ENCODE measurements around the gene TLR1.

The TLR1 gene

DNA sequence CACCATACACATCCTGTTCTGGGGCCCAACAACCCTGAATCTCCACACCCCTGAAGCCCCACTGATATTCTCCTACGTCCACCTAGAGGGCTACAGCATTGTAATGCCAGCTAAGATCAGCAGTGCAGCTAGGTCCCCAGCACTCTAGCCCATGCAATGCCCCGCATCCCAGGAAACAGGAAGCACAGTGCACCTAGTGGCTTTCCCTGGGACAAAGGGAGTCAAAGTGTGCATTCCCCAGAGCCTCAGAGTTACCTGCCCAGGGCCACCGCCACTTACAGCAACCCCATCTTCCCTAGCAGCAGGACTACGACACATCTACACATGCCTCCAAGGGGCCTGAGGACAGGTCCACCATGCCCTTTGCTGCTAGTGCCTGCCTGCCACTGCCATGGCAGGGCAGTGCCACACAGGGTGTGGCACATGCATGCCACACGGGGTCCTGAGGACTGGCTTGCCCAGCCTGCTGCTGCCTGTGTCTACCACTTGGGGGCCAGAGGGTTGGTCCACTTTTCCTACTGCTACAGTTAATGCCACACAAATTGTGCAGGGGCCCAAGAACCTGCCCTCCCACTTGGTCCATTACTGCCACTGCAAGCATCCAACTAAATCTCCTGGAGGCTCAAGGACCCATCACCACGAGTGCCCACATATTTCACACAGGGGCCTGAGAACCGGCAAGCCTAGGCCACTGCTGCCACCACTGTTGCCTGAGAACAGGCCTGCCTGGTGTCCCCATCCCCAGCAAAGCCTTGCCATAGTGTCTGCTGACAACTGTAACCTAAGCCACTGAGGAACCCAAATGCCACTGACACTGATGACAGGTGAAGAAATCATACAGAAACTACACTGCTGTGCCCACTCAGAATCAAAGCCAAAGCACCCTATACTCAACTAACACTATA, 28.3 kb upstream of the TLR1 start:
- H3K4me3 ChIP-seq (ENCODE audit: low read depth, low read length), result no peak overlapping the region
- DNase-seq (ENCODE audit: low read depth), result no peak
- no peak for TF ChIP-seq POLR2A (IDR thresholded peaks at IDR 0.05; ENCODE audit: extremely low read depth, insufficient read length)
- TF ChIP-seq, protein P1, sequence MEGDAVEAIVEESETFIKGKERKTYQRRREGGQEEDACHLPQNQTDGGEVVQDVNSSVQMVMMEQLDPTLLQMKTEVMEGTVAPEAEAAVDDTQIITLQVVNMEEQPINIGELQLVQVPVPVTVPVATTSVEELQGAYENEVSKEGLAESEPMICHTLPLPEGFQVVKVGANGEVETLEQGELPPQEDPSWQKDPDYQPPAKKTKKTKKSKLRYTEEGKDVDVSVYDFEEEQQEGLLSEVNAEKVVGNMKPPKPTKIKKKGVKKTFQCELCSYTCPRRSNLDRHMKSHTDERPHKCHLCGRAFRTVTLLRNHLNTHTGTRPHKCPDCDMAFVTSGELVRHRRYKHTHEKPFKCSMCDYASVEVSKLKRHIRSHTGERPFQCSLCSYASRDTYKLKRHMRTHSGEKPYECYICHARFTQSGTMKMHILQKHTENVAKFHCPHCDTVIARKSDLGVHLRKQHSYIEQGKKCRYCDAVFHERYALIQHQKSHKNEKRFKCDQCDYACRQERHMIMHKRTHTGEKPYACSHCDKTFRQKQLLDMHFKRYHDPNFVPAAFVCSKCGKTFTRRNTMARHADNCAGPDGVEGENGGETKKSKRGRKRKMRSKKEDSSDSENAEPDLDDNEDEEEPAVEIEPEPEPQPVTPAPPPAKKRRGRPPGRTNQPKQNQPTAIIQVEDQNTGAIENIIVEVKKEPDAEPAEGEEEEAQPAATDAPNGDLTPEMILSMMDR (IDR thresholded peaks at IDR 0.05; ENCODE audit: low read depth, low read length), result peak; percentile 11

DNA sequence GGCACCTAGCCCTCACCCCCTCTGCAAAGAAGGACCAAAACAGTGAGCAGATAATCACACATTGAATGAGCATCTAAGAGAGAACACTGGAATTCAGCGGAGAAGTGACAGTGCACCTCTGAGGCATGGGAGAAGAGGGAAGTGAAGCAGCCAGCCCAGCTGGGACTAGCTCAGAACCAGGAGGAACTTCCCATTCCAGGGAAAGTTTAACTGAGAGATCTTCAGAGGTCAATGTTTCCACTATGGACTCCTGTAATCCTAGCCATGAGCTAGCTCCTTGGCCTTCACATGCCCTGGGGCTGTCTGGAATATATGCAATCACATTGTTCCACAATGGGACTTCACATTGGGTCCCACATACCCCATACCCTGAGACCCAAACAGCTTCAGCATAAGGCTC, 27.6 kb upstream of the TLR1 start:
- H3K4me3 ChIP-seq (ENCODE audit: low read depth, low read length), result no peak overlapping the region
- DNase-seq (ENCODE audit: low read depth), result no peak
- no peak for TF ChIP-seq MYC (IDR thresholded peaks at IDR 0.05; ENCODE audit: low read depth, low read length)
- TF ChIP-seq, protein P2, sequence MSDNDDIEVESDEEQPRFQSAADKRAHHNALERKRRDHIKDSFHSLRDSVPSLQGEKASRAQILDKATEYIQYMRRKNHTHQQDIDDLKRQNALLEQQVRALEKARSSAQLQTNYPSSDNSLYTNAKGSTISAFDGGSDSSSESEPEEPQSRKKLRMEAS (IDR thresholded peaks at IDR 0.05; ENCODE audit: low read depth, low read length), result no peak
- TF ChIP-seq POLR2A (IDR thresholded peaks at IDR 0.05; ENCODE audit: extremely low read depth, insufficient read length), result no peak
- TF ChIP-seq, protein P1 (IDR thresholded peaks at IDR 0.05; ENCODE audit: low read depth, low read length), result no peak

DNA sequence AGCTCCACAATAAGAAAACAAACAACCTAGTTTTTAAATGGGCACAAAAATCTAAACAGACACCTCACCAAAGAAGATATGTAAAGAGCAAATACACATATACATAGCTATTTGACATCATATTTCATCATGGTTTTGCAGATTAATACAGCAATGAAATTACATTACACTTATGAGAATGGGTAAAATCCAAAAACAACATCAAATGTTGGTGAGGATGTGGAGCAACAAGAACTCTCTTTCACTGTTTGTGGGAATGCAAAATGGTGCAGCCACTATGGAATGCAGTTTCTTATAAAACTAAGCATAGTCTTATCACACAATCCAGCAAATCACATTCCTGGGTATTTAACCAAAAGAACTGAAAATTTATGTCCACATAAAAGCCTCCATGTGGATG, 27.1 kb upstream of the TLR1 start:
- no peak for DNase-seq (ENCODE audit: low read depth)
- no peak overlapping the region for H3K4me3 ChIP-seq (ENCODE audit: low read depth, low read length)
- TF ChIP-seq, protein P2 (IDR thresholded peaks at IDR 0.05; ENCODE audit: low read depth, low read length), result no peak
- TF ChIP-seq POLR2A (IDR thresholded peaks at IDR 0.05; ENCODE audit: extremely low read depth, insufficient read length) (no peak), MYC (IDR thresholded peaks at IDR 0.05; ENCODE audit: low read depth, low read length) (no peak)
- TF ChIP-seq, protein P1 (IDR thresholded peaks at IDR 0.05; ENCODE audit: low read depth, low read length), result no peak

DNA sequence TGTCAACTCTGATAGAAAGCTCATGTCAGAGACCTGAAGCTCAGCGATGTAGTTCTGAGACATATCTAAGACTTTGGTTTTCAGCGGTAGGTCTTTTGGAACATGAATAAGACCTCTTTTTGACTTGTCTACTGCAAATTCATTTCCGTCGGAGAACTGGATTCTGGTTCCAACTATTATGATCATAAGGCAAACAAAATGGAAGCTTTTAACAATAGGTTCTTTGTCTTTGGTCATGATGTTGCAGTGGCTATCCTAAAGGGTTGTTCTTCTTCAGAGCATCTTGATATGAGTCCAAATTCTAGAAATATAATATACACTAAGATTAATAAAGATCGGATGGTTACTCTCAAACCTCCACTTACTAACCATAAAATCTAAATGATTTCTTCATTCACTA, 24.6 kb upstream of the TLR1 start:
- H3K4me3 ChIP-seq (ENCODE audit: low read depth, low read length), result no peak overlapping the region
- DNase-seq (ENCODE audit: low read depth), result no peak
- TF ChIP-seq, protein P1 (IDR thresholded peaks at IDR 0.05; ENCODE audit: low read depth, low read length), result no peak
- TF ChIP-seq, protein P2 (IDR thresholded peaks at IDR 0.05; ENCODE audit: low read depth, low read length), result no peak
- TF ChIP-seq POLR2A (IDR thresholded peaks at IDR 0.05; ENCODE audit: extremely low read depth, insufficient read length) (no peak), MYC (IDR thresholded peaks at IDR 0.05; ENCODE audit: low read depth, low read length) (no peak)

DNA sequence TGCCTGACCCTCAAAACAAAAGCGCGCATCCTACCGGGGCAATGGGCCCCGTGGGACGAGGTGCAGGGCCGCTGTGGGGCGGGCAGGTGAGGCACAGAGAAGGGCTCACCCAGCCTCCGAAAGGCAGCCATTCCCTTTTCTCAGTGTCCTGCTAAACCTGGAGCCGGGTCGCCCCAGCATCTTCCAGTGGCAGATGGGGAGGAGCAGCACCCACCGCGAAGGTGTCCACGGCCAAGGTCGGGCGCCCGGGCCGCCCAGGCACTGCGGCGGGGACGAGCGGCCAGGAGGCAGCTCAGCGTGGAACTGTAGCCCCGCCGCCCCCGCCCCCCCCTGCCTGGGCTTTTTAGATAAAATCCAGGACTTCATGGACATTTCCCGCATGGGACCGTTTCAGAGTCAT, 19.2 kb upstream of the TLR1 start:
- TF ChIP-seq, protein P1 (IDR thresholded peaks at IDR 0.05; ENCODE audit: low read depth, low read length), result no peak
- TF ChIP-seq POLR2A (IDR thresholded peaks at IDR 0.05; ENCODE audit: extremely low read depth, insufficient read length), result no peak
- TF ChIP-seq, protein P2 (IDR thresholded peaks at IDR 0.05; ENCODE audit: low read depth, low read length), result no peak
- TF ChIP-seq MYC (IDR thresholded peaks at IDR 0.05; ENCODE audit: low read depth, low read length), result no peak
- DNase-seq (ENCODE audit: low read depth), result no peak
- no peak overlapping the region for H3K4me3 ChIP-seq (ENCODE audit: low read depth, low read length)

All from NB4 (cell line).